Stomach (tissue), 9 donors: Measurements from ENCODE around the gene ARHGEF37. TPM values are rescaled to one million over a fixed set of nuclear protein-coding genes. Genes with fewer than 3 reads are reported as not detected.

Experiments used
- DNase-seq, 2 donors: peaks; one replicate each; pipeline versions ENCODE4 v3.0.0 to v3.0.0-alpha.2; 2013 to 2019
- H3K27ac ChIP-seq, 5 donors: fragments of 200-600 bp in 4 of 5; sonication (generic) in 4 of 5; one replicate each; pipeline ENCODE4 v1.5.1; 2013 to 2019; ENCODE audit warnings: mild to moderate bottlenecking in 1 of 5, moderate library complexity in 1 of 5
- H3K27me3 ChIP-seq, 3 donors: fragments of 200-600 bp; sonication (generic); one replicate each; pipeline ENCODE4 v1.5.1; 2017 to 2019; ENCODE audit warnings: mixed run types in 1 of 3
- H3K36me3 ChIP-seq, 4 donors: fragments of 200-600 bp; sonication (generic); 1 replicate in 3 of 4; 2 replicates in 1 of 4; pipeline ENCODE4 v1.5.1; 2016 to 2019
- H3K4me1 ChIP-seq, 4 donors: fragments of 200-600 bp; sonication (generic); one replicate each; pipeline ENCODE4 v1.5.1; 2016 to 2019
- H3K4me3 ChIP-seq, 4 donors: fragments of 200-600 bp; sonication (generic) in 3 of 4; one replicate each; pipeline ENCODE4 v1.5.1; 2016 to 2019; ENCODE audit warnings: mild to moderate bottlenecking in 1 of 4
- H3K9me3 ChIP-seq, 4 donors: fragments of 200-600 bp; sonication (generic); one replicate each; pipeline ENCODE4 v1.5.1; 2016 to 2019
- EP300 ChIP-seq: sonication (generic); formaldehyde crosslinking; IDR thresholded peaks from one replicate; pipeline ENCODE4 v1.6.1; 2017; ENCODE audit warnings: antibody characterized with exemption
- POLR2A ChIP-seq, 4 donors: fragments of 450-650 bp; IDR thresholded peaks; one replicate each; pipeline ENCODE4 v1.6.1; 2016; ENCODE audit warnings: antibody characterized with exemption in 4 of 4, control low read depth in 2 of 4, mild to moderate bottlenecking in 1 of 4, moderate library complexity in 1 of 4
- POLR2AphosphoS5 ChIP-seq, 3 donors: sonication (generic); formaldehyde crosslinking; IDR thresholded peaks; one replicate each; pipeline ENCODE4 v1.6.1; 2016; ENCODE audit warnings: antibody characterized with exemption in 3 of 3
- WGBS, 5 donors: extraction: QIAGEN DNeasy Blood & Tissue Kit in 3 of 5; methylation state at CpG; one replicate each; pipeline versions ENCODE4 v1.1.5 to v1.1.7; 2013 to 2018; 5-methylcytosine and 5-hydroxymethylcytosine counted together
- intact Hi-C: fragments of 100-400 bp; cut with DNase I; formaldehyde crosslinking; loops from one replicate; pipeline ENCODE4 v1.15.1; 2023; ENCODE audit warnings: low total_unique reads
- polyA plus RNA-seq, 3 donors: library from polyadenylated mRNA; stranded (reverse); fragments of 200-250 nt; gene quantifications; one replicate each; pipeline ENCODE4 v1.2.3, GENCODE V29; 2013
- total RNA-seq, 5 donors: library from RNA; depleted of rRNA; stranded (reverse); fragments of >200 nt; gene quantifications; one replicate each; pipeline versions ENCODE4 v1.1.0 to v1.2.3, GENCODE V29; 2014 to 2016
- TF ChIP-seq, protein P1 (sequence below), 7 experiments: fragments of 450-650 bp in 4 of 7; fragments of 200-600 bp in 3 of 7; sonication (generic) in 3 of 7; IDR thresholded peaks; one replicate each; pipeline ENCODE4 v1.5.1; 2016 to 2019; ENCODE audit warnings: antibody characterized with exemption in 7 of 7, control low read depth in 2 of 7, mild to moderate bottlenecking in 1 of 7
- donor health status: healthy with polysubstance abuse.
- donor health status: Bipolar disorder and iron deficiency.
- donor health status: healthy.

Gene ARHGEF37
- total and polyA plus RNA-seq, 8 donors: 8.0 to 64.2 (median 21.9) TPM

- no peak for DNase-seq
- Histone ChIP-seq H3K27ac (peak overlapping the region; percentile 67 to 83 (median 70)), H3K4me3 (no peak overlapping the region), H3K36me3 (no peaks in the 10 kb centered on the region), H3K27me3 (no peaks in the 10 kb centered on the region), H3K4me1 (peaks cover 6 to 41% (median 18%) of the 10 kb centered on the region in 4 donors), H3K9me3 (peaks cover 0 to 3% (median 0%) of the 10 kb centered on the region in 4 donors)
- intact Hi-C loops: no loop called here
- 7 to 53% (median 28%) methylated on average over 3 of the region's 3 CpGs for WGBS, 5 donors
- TF ChIP-seq POLR2AphosphoS5 (IDR thresholded peaks at IDR 0.05): no peak
- no peak for TF ChIP-seq EP300
- TF ChIP-seq, protein P1, sequence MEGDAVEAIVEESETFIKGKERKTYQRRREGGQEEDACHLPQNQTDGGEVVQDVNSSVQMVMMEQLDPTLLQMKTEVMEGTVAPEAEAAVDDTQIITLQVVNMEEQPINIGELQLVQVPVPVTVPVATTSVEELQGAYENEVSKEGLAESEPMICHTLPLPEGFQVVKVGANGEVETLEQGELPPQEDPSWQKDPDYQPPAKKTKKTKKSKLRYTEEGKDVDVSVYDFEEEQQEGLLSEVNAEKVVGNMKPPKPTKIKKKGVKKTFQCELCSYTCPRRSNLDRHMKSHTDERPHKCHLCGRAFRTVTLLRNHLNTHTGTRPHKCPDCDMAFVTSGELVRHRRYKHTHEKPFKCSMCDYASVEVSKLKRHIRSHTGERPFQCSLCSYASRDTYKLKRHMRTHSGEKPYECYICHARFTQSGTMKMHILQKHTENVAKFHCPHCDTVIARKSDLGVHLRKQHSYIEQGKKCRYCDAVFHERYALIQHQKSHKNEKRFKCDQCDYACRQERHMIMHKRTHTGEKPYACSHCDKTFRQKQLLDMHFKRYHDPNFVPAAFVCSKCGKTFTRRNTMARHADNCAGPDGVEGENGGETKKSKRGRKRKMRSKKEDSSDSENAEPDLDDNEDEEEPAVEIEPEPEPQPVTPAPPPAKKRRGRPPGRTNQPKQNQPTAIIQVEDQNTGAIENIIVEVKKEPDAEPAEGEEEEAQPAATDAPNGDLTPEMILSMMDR (IDR thresholded peaks at IDR 0.05): no peak
- no peak for TF ChIP-seq POLR2A (IDR thresholded peaks at IDR 0.05)
These were observed 93.4 kb downstream of the ARHGEF37 start for GRCh38 chr5:149674686-149675085.

DNA sequence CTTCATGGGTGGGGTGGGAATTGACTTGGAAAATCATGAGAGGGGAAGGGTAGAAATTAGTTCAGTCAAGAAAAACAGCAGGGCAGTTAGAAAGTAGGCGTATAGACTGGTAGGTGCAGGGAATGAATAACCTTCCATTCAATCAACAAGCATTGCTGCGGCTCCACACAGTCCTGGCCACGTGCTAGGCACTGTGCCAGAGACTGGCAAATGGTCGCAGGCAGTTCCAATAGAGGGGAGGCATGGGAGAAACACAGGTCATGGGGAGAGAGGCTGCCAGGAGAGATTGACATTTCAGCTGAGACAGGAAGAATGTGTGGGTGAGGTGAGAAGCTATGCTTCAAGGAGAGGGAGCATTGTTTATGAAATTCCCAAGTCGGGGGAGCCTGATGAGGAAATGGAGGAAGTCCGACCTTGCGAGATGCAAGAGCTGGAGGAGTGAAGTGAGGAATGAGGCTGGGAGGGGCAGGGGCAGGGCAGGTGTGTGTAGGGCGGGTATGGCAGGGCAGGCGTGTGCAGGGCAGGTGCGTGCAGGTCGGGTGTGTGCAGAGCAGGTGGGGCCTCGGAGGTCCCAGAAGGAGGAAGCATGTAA, 94.4 kb downstream of the ARHGEF37 start:
- TF ChIP-seq POLR2AphosphoS5 (IDR thresholded peaks at IDR 0.05) (peak in 2 of 3 donors; percentile 45 to 64), EP300 (no peak)
- TF ChIP-seq, protein P1 (IDR thresholded peaks at IDR 0.05): no peak
- Histone ChIP-seq H3K9me3 (no peaks in the 10 kb centered on the region), H3K4me1 (peaks cover 13 to 51% (median 27%) of the 10 kb centered on the region in 4 donors), H3K27me3 (no peaks in the 10 kb centered on the region), H3K4me3 (no peak overlapping the region), H3K27ac (peak overlapping the region; percentile 64 to 87 (median 81)), H3K36me3 (no peaks in the 10 kb centered on the region)
- 21 to 35% (median 34%) methylated on average over 12 of the region's 12 CpGs for WGBS, 5 donors
- intact Hi-C loops: no loop called here
- peak; percentile 78 to 92 for DNase-seq

DNA sequence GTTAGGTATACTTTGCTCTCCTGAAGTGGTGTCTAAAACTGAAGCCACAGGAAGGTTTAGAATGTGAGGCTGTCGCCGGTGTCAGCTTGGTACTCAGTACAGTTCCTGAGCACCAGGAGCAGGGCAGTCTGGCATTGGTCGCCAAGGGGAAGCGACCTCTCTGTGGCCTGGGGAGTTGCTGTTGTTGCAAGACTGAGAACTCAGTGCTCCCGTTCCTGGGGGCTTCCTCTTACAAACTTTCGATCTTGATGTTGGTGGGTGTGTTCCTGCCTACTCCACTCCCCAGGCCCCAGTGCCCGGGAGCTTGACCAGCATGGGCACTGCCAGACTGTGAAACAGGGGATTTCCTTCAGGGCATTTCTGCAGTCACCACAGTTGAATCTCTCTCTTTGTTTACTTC, 96.4 kb downstream of the ARHGEF37 start:
- 78 to 97% (median 82%) methylated on average over 7 of the region's 7 CpGs for WGBS, 5 donors
- intact Hi-C loops: no loop called here

DNA sequence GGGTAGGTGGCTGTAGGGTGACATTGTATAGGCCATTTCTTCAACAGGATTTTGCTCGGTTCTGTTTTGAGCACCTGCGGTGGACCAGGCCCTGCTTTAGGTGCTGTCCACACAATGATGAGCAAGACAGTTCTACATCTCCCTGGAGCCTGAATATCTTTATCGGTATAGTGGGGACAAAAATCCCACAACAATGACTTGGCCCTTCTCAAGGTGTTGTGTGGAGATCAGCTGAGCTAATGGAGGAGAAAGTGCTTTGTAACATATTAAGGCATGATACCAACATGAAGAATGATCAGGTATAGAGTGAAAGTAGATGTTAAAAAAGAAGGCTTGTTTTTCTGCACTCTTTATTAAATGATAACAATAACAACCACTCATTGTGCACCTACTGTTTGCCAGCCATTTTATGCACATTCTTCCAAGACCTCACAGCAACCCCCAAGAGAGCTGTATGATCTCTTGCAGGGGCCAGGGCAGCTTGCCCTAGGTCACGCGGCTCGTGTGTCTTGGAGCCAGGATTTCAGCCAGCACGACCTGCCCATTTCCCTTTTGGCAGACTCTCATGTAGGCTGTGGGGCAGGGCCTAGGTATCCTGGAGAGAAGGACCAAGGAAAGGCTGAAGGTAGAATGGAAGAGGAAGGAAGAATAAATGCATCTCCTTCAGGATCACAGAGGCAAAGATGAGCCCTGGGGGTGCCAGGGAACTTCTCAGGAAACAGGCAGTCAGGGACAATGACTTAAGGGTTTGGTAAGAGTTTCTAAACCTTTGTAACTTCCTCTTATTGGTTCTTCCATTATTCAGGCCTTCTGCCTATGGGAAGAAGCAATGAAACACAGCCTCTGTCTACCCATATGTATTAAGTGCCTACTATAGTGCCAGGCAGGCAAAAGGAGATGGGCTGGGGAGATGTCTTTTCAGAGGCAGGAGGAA, 98.8 kb downstream of the ARHGEF37 start:
- Histone ChIP-seq H3K36me3 (no peaks in the 10 kb centered on the region), H3K27me3 (no peaks in the 10 kb centered on the region), H3K4me3 (no peak overlapping the region), H3K9me3 (no peaks in the 10 kb centered on the region), H3K27ac (peak overlapping the region; percentile 15 to 70 (median 36)), H3K4me1 (peaks cover 14 to 50% (median 29%) of the 10 kb centered on the region in 4 donors)
- peak in 1 of 3 donors; percentile 20 for TF ChIP-seq POLR2AphosphoS5 (IDR thresholded peaks at IDR 0.05)
- TF ChIP-seq POLR2A (IDR thresholded peaks at IDR 0.05): no peak
- peak in 1 of 2 donors; percentile 77 for DNase-seq
- 49 to 60% (median 60%) methylated on average over 7 of the region's 7 CpGs for WGBS, 5 donors
- intact Hi-C loops: no loop called here

More for the DNA sequence above, 96.4 kb downstream of the ARHGEF37 start:
- no peak overlapping the region for H3K4me3 ChIP-seq
- no peaks in the 10 kb centered on the region for H3K36me3 ChIP-seq
- no peak for TF ChIP-seq EP300
- TF ChIP-seq POLR2A (IDR thresholded peaks at IDR 0.05): no peak
- TF ChIP-seq POLR2AphosphoS5 (IDR thresholded peaks at IDR 0.05): no peak
- DNase-seq: no peak
- no peaks in the 10 kb centered on the region for H3K27me3 ChIP-seq
- H3K9me3 ChIP-seq: no peaks in the 10 kb centered on the region
- H3K27ac ChIP-seq: no peak overlapping the region
- H3K4me1 ChIP-seq: peaks cover 14 to 60% (median 33%) of the 10 kb centered on the region in 4 donors

GRCh38 chr5:149680810-149681221, 99.5 kb downstream of the ARHGEF37 start:
- intact Hi-C loops: no loop called here
- no peaks in the 10 kb centered on the region for H3K27me3 ChIP-seq
- TF ChIP-seq, protein P1 (IDR thresholded peaks at IDR 0.05): no peak
- no peak for TF ChIP-seq EP300
- TF ChIP-seq POLR2A (IDR thresholded peaks at IDR 0.05): no peak
- TF ChIP-seq POLR2AphosphoS5 (IDR thresholded peaks at IDR 0.05): no peak
- WGBS, 5 donors: 61 to 81% (median 78%) methylated on average over 2 of the region's 2 CpGs
- H3K4me3 ChIP-seq: no peak overlapping the region
- peaks cover 8 to 49% (median 22%) of the 10 kb centered on the region in 4 donors for H3K4me1 ChIP-seq
- peak overlapping the region; percentile 1 to 70 (median 36) for H3K27ac ChIP-seq
- H3K9me3 ChIP-seq: no peaks in the 10 kb centered on the region
- H3K36me3 ChIP-seq: no peaks in the 10 kb centered on the region
- DNase-seq: peak in 1 of 2 donors; percentile 43
